Lung (tissue), 12 donors: ENCODE data around the gene LSG1. TPM values are rescaled to one million over a fixed set of nuclear protein-coding genes. Genes with fewer than 3 reads are reported as not detected.

Experiments
- ATAC-seq: fragments of 200-7000 bp; cut with Tn5 transposase; one replicate; pipeline ENCODE4 v1.9.1; 2020; ENCODE audit warnings: moderate number of reproducible peaks; ENCODE audit not compliant: insufficient read depth, low FRiP score
- DNase-seq, 3 donors: peaks; one replicate each; pipeline ENCODE4 v3.0.0-alpha.2; 2013 to 2017
- H3K27ac ChIP-seq, 2 donors: one replicate each; pipeline ENCODE4 v1.5.1; 2013; ENCODE audit warnings: mild to moderate bottlenecking in 2 of 2, moderate library complexity in 2 of 2, control low read depth in 1 of 2, inconsistent platforms in 1 of 2, low read depth in 1 of 2, low read length in 1 of 2
- H3K27me3 ChIP-seq, 3 donors: one replicate each; pipeline ENCODE4 v1.5.1; 2013; ENCODE audit warnings: low read length in 2 of 3; ENCODE audit not compliant: control insufficient read depth in 3 of 3, insufficient read depth in 3 of 3
- H3K36me3 ChIP-seq, 4 donors: one replicate each; pipeline ENCODE4 v1.5.1; 2013; ENCODE audit warnings: low read length in 4 of 4, mild to moderate bottlenecking in 1 of 4, moderate library complexity in 1 of 4; ENCODE audit not compliant: control insufficient read depth in 4 of 4, insufficient read depth in 4 of 4
- H3K4me1 ChIP-seq, 5 donors: one replicate each; pipeline ENCODE4 v1.5.1; 2013; ENCODE audit warnings: low read length in 5 of 5, mild to moderate bottlenecking in 2 of 5, moderate library complexity in 1 of 5; ENCODE audit not compliant: control insufficient read depth in 5 of 5, insufficient read depth in 5 of 5
- H3K4me3 ChIP-seq: one replicate; pipeline ENCODE4 v1.5.1; 2013; ENCODE audit warnings: mild to moderate bottlenecking, control low read depth, moderate library complexity
- H3K9ac ChIP-seq, 2 donors: one replicate each; pipeline ENCODE4 v1.5.1; 2013; ENCODE audit warnings: low read length in 2 of 2, control low read depth in 1 of 2; ENCODE audit not compliant: insufficient read depth in 1 of 2
- H3K9me3 ChIP-seq, 4 donors: one replicate each; pipeline ENCODE4 v1.5.1; 2013; ENCODE audit warnings: low read length in 3 of 4, mild to moderate bottlenecking in 1 of 4, moderate library complexity in 1 of 4; ENCODE audit not compliant: control insufficient read depth in 4 of 4, insufficient read depth in 3 of 4
- CTCF ChIP-seq: IDR thresholded peaks from 2 replicates; pipeline ENCODE4 v1.5.1; 2012; ENCODE audit warnings: mild to moderate bottlenecking; ENCODE audit errors: control extremely low read depth, extremely low read depth
- WGBS, 2 donors: extraction: QIAGEN DNeasy Blood & Tissue Kit; methylation state at CpG; one replicate each; pipeline ENCODE4 v1.1.7; 2013; 5-methylcytosine and 5-hydroxymethylcytosine counted together
- polyA plus RNA-seq, 2 donors: library from polyadenylated mRNA; stranded (reverse); fragments of 200-250 nt; gene quantifications; one replicate each; pipeline ENCODE4 v1.2.1, GENCODE V29; 2013
- total RNA-seq, 2 donors: library from RNA; depleted of rRNA in 1 of 2; stranded (reverse); fragments of >200 nt in 1 of 2; gene quantifications; one replicate each; pipeline ENCODE4 v1.2.1, GENCODE V29; 2014 to 2021
- donor health status: control.
- donor health status: control.
- donor health status: Bipolar disorder and iron deficiency.
- donor health status: healthy.
- donor health status: DM: yes; HTN: yes; CAD: no.

The LSG1 gene
- total and polyA plus RNA-seq, 4 donors: 19.4 to 37.4 (median 24.5) TPM

GRCh38 chr3:194661946-194662345 is 10.0 kb downstream of the LSG1 start:
- TF ChIP-seq CTCF: no peak
- no peak overlapping the region for H3K9ac ChIP-seq
- no peaks in the 10 kb centered on the region for H3K9me3 ChIP-seq
- peaks cover 19 to 26% (median 24%) of the 10 kb centered on the region in 4 donors for H3K36me3 ChIP-seq
- H3K27me3 ChIP-seq: no peaks in the 10 kb centered on the region
- 50 to 65% methylated on average over 6 of the region's 6 CpGs for WGBS, 2 donors
- H3K27ac ChIP-seq: peak overlapping the region in 1 of 2 donors; percentile 73
- peaks cover 0 to 11% (median 2%) of the 10 kb centered on the region in 5 donors for H3K4me1 ChIP-seq
- no peak for ATAC-seq
- no peak for DNase-seq
- no peak overlapping the region for H3K4me3 ChIP-seq

- WGBS, 2 donors: 20 to 42% methylated on average over 3 of the region's 3 CpGs
- H3K9me3 ChIP-seq: no peaks in the 10 kb centered on the region
- ATAC-seq (no peak), DNase-seq (peak; percentile 32 to 61 (median 49))
- peaks cover 19 to 26% (median 23%) of the 10 kb centered on the region in 4 donors for H3K36me3 ChIP-seq
- no peaks in the 10 kb centered on the region for H3K27me3 ChIP-seq
- no peak overlapping the region for H3K9ac ChIP-seq
- no peak for TF ChIP-seq CTCF
- no peak overlapping the region for H3K4me3 ChIP-seq
- no peak overlapping the region for H3K27ac ChIP-seq
- peaks cover 0 to 11% (median 2%) of the 10 kb centered on the region in 5 donors for H3K4me1 ChIP-seq
Observed at GRCh38 chr3:194661374-194661773, 10.6 kb downstream of the LSG1 start.

GRCh38 chr3:194659778-194660177 is 12.2 kb downstream of the LSG1 start:
- 79 to 85% methylated on average over 7 of the region's 7 CpGs for WGBS, 2 donors
- no peak for TF ChIP-seq CTCF
- no peak for DNase-seq
- H3K9ac ChIP-seq: no peak overlapping the region
- H3K36me3 ChIP-seq: peaks cover 12 to 19% (median 15%) of the 10 kb centered on the region in 4 donors
- peak overlapping the region in 1 of 2 donors; percentile 10 for H3K27ac ChIP-seq
- no peaks in the 10 kb centered on the region for H3K9me3 ChIP-seq
- peaks cover 0 to 11% (median 2%) of the 10 kb centered on the region in 5 donors for H3K4me1 ChIP-seq
- ATAC-seq: no peak
- no peaks in the 10 kb centered on the region for H3K27me3 ChIP-seq
- H3K4me3 ChIP-seq: no peak overlapping the region
